GM18499 (cell line): ENCODE measurements around the gene TNFRSF14.

ENCODE experiments used
- ATAC-seq: cut with Tn5 transposase; IDR thresholded peaks from one replicate; pipeline ENCODE4 v1.9.1; 2021; ENCODE audit warnings: moderate number of reproducible peaks; ENCODE audit not compliant: insufficient read depth, unreplicated experiment

TNFRSF14 gene

GRCh38 chr1:2596530-2597333, 40.6 kb downstream of the TNFRSF14 start:
- no peak for ATAC-seq

- no peak for ATAC-seq
Observed at GRCh38 chr1:2597441-2598328, 41.5 kb downstream of the TNFRSF14 start.

- ATAC-seq, result no peak
Observed at GRCh38 chr1:2598329-2598931, 42.3 kb downstream of the TNFRSF14 start.

GRCh38 chr1:2601721-2602303, 45.6 kb downstream of the TNFRSF14 start:
- ATAC-seq, result no peak

GRCh38 chr1:2602311-2602835, 46.2 kb downstream of the TNFRSF14 start:
- ATAC-seq, result no peak

GRCh38 chr1:2602866-2603520, 46.8 kb downstream of the TNFRSF14 start:
- no peak for ATAC-seq

- ATAC-seq, result no peak
Observed at GRCh38 chr1:2603521-2604155, 47.5 kb downstream of the TNFRSF14 start.

GRCh38 chr1:2604156-2604843, 48.1 kb downstream of the TNFRSF14 start:
- ATAC-seq, result no peak

GRCh38 chr1:2604844-2605508, 48.8 kb downstream of the TNFRSF14 start:
- ATAC-seq, result no peak

GRCh38 chr1:2605509-2606395, 49.6 kb downstream of the TNFRSF14 start:
- ATAC-seq, result no peak

- no peak for ATAC-seq
Observed at GRCh38 chr1:2606396-2606880, 50.3 kb downstream of the TNFRSF14 start.

GRCh38 chr1:2606881-2607621, 50.9 kb downstream of the TNFRSF14 start:
- ATAC-seq, result no peak

GRCh38 chr1:2607641-2608091, 51.5 kb downstream of the TNFRSF14 start:
- no peak for ATAC-seq

GRCh38 chr1:2609319-2610035, 53.3 kb downstream of the TNFRSF14 start:
- no peak for ATAC-seq

GRCh38 chr1:2610036-2610959, 54.1 kb downstream of the TNFRSF14 start:
- no peak for ATAC-seq
